Endodermal cell (in vitro differentiated cells): ENCODE measurements around the gene DEFB108B. TPM values are rescaled to one million over a fixed set of nuclear protein-coding genes. Genes with fewer than 3 reads are reported as not detected.
"Not testable (repeated sequence)": the region's sequence is repeated elsewhere in the genome, so short reads cannot be mapped to it uniquely, and the experiment has no call there.

ENCODE experiments used
- DNase-seq: peaks from one replicate; pipeline ENCODE4 v3.0.0-alpha.2; 2017
- H3K27ac ChIP-seq: 2 replicates; pipeline ENCODE4 v1.5.1; 2013; ENCODE audit warnings: mild to moderate bottlenecking, low read depth, low read length, moderate library complexity
- H3K27me3 ChIP-seq: 2 replicates; pipeline ENCODE4 v1.6.1; 2013; ENCODE audit warnings: mild to moderate bottlenecking, low read length, moderate library complexity; ENCODE audit not compliant: insufficient read depth, control insufficient read depth, poor library complexity, severe bottlenecking
- H3K36me3 ChIP-seq: 2 replicates; pipeline ENCODE4 v1.7.0; 2013; ENCODE audit warnings: mild to moderate bottlenecking, low read length, moderate library complexity; ENCODE audit not compliant: control insufficient read depth, insufficient read depth
- H3K4me1 ChIP-seq: one replicate; pipeline ENCODE4 v1.7.0; 2013; ENCODE audit warnings: low read length; ENCODE audit not compliant: control insufficient read depth, insufficient read depth
- H3K4me3 ChIP-seq: 2 replicates; pipeline ENCODE4 v1.5.1; 2013; ENCODE audit warnings: mild to moderate bottlenecking, low read length, moderate library complexity
- H3K9ac ChIP-seq: 2 replicates; pipeline ENCODE4 v1.6.1; 2013; ENCODE audit warnings: mild to moderate bottlenecking, low read length, moderate library complexity; ENCODE audit not compliant: poor library complexity, severe bottlenecking; ENCODE audit errors: extremely low read depth
- H3K9me3 ChIP-seq: 2 replicates; pipeline ENCODE4 v1.6.1; 2013; ENCODE audit warnings: mild to moderate bottlenecking, low read length, moderate library complexity; ENCODE audit not compliant: control insufficient read depth
- H3K27ac Mint-ChIP-seq: 2 replicates; pipeline ENCODE4 v1.8.0; 2020; ENCODE audit warnings: mixed read lengths
- H3K27me3 Mint-ChIP-seq: 2 replicates; pipeline ENCODE4 v1.8.0; 2021; ENCODE audit warnings: mild to moderate bottlenecking, mixed read lengths; ENCODE audit not compliant: insufficient read depth
- H3K36me3 Mint-ChIP-seq: 2 replicates; pipeline ENCODE4 v1.8.0; 2020; ENCODE audit warnings: low read depth, mixed read lengths
- H3K4me1 Mint-ChIP-seq: 2 replicates; pipeline ENCODE4 v1.8.0; 2020; ENCODE audit warnings: mixed read lengths
- H3K4me3 Mint-ChIP-seq: 2 replicates; pipeline ENCODE4 v1.8.0; 2020; ENCODE audit warnings: mild to moderate bottlenecking, moderate library complexity, mixed read lengths
- H3K9me3 Mint-ChIP-seq: 2 replicates; pipeline ENCODE4 v1.8.0; 2020; ENCODE audit warnings: mild to moderate bottlenecking, mixed read lengths
- WGBS, 2 experiments: methylation state at CpG; one replicate each; pipeline versions ENCODE4 v1.1.5 to v1.1.7; 2013; ENCODE audit warnings: missing lambda C conversion rate in 2 of 2, mixed read lengths in 1 of 2; ENCODE audit not compliant: insufficient coverage in 1 of 2, insufficient read length in 1 of 2; 5-methylcytosine and 5-hydroxymethylcytosine counted together
- total RNA-seq, 2 donors: library from RNA; stranded (reverse); fragmentation: NEBNext Ultra II Directional in 1 of 2; extraction: Animal tissue kit (Norgen Biotek cat#: 25700) in 1 of 2; gene quantifications; 2 replicates in 1 of 2; 3 replicates in 1 of 2; pipeline ENCODE4 v1.2.1, GENCODE V29; 2021

The DEFB108B gene
- total RNA-seq, 2 donors from 2014 or later: not detected

DNA sequence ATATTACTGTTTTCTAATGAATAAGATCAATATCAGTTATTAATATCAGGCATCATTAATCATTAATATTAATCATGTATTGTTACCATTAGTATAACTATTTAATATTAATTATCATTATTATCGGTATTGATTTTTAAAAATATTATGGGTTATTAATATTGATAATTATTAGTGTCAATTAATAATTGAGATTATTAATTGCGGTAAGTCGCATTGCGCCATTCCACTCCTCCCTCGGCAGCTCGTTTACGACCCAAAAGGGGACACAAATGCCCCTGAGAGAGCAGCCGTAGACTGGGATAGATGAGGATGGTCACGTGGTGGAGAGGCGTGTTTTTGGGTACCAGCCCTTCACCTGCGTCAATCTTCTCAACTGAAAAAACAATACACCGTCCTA, 52.8 kb downstream of the DEFB108B start:
- DNase-seq, H3K9ac ChIP-seq, H3K27me3 Mint-ChIP-seq, H3K4me3 ChIP-seq, H3K36me3 ChIP-seq, H3K4me3 Mint-ChIP-seq, H3K9me3 ChIP-seq, H3K36me3 Mint-ChIP-seq, H3K4me1 Mint-ChIP-seq, H3K9me3 Mint-ChIP-seq, H3K27me3 ChIP-seq, H3K27ac Mint-ChIP-seq, H3K4me1 ChIP-seq, H3K27ac ChIP-seq: not testable (repeated sequence)
- 95 to 96% methylated on average over 8 to 11 of the region's 12 CpGs for WGBS, 2 experiments

Other genes with a start within 250 kb of the DEFB108B start
- not detected for gene DEFB131B, start 45.3 kb downstream of the DEFB108B start, total RNA-seq
- 10 to 100 TPM; 11.4 to 15.2 TPM for gene XNDC1N, start 95.4 kb downstream of the DEFB108B start, total RNA-seq
- gene RNF121, start 95.8 kb downstream of the DEFB108B start, total RNA-seq: 10 to 100 TPM; 50.9 to 52.2 TPM
- 10 to 100 TPM; 10.8 to 13.0 TPM for gene IL18BP, start 165.7 kb downstream of the DEFB108B start, total RNA-seq
- 100 to 1,000 TPM; 130 to 132 TPM for gene NUMA1, start 247.3 kb downstream of the DEFB108B start, total RNA-seq
- 1 to 10 TPM; 8.0 to 9.5 TPM for gene LRRC51, start 247.7 kb downstream of the DEFB108B start, total RNA-seq